GM21381 (cell line): ENCODE results near the gene PRKCB.
"Not testable (repeated sequence)": the region's sequence is repeated elsewhere in the genome, so short reads cannot be mapped to it uniquely, and the experiment has no call there.

Experiments
- ATAC-seq: cut with Tn5 transposase; IDR thresholded peaks from one replicate; pipeline ENCODE4 v1.9.1; 2021; ENCODE audit warnings: mild to moderate bottlenecking, moderate library complexity; ENCODE audit not compliant: unreplicated experiment

Gene PRKCB

GRCh38 chr16:24206926-24207325 lies 371.1 kb downstream of the PRKCB start:
- no peak for ATAC-seq

GRCh38 chr16:24208710-24209109 lies 372.9 kb downstream of the PRKCB start:
- ATAC-seq = no peak

GRCh38 chr16:24214992-24215391 lies 379.2 kb downstream of the PRKCB start:
- ATAC-seq = no peak

GRCh38 chr16:24216961-24217360 lies 381.2 kb downstream of the PRKCB start:
- ATAC-seq = no peak

- no peak for ATAC-seq
These were observed 381.7 kb downstream of the PRKCB start for GRCh38 chr16:24217461-24217860.

- ATAC-seq = no peak
These were observed 382.5 kb downstream of the PRKCB start for GRCh38 chr16:24218299-24218698.

GRCh38 chr16:24221219-24221618 lies 385.4 kb downstream of the PRKCB start:
- no peak for ATAC-seq

- no peak for ATAC-seq
These were observed 392.7 kb downstream of the PRKCB start for GRCh38 chr16:24228514-24228913.

GRCh38 chr16:24232936-24233335 lies 397.2 kb downstream of the PRKCB start:
- ATAC-seq = no peak

GRCh38 chr16:24234737-24235136 lies 399.0 kb downstream of the PRKCB start:
- ATAC-seq = no peak

GRCh38 chr16:24235806-24236205 lies 400.0 kb downstream of the PRKCB start:
- ATAC-seq = no peak

GRCh38 chr16:24238846-24239245 lies 403.1 kb downstream of the PRKCB start:
- not testable (repeated sequence) for ATAC-seq

GRCh38 chr16:24246911-24247607 lies 411.3 kb downstream of the PRKCB start:
- ATAC-seq = no peak

- peak; percentile 62 for ATAC-seq
These were observed 417.4 kb downstream of the PRKCB start for GRCh38 chr16:24253192-24253591.

GRCh38 chr16:24255456-24256371 lies 419.9 kb downstream of the PRKCB start, which contains the start of gene CACNG3:
CACNG3 (plus strand) TSS chr16:24256335; CDS start chr16:24256755, 420 bp downstream.
- no peak for ATAC-seq

- ATAC-seq = no peak
These were observed 422.2 kb downstream of the PRKCB start for GRCh38 chr16:24257958-24258357.

- ATAC-seq = no peak
These were observed 423.0 kb downstream of the PRKCB start for GRCh38 chr16:24258791-24259190.

GRCh38 chr16:24262816-24263215 lies 427.0 kb downstream of the PRKCB start:
- no peak for ATAC-seq
